Ramos (cell line): ENCODE results near the gene PLEKHA4.

Experiments used
- in situ Hi-C: fragments of 300-500 bp; cut with MboI; formaldehyde crosslinking; loops from one replicate; pipeline ENCODE4 v1.14.3; 2022; ENCODE audit warnings: low sequenced_read_pairs; ENCODE audit not compliant: unreplicated experiment

PLEKHA4 gene

DNA sequence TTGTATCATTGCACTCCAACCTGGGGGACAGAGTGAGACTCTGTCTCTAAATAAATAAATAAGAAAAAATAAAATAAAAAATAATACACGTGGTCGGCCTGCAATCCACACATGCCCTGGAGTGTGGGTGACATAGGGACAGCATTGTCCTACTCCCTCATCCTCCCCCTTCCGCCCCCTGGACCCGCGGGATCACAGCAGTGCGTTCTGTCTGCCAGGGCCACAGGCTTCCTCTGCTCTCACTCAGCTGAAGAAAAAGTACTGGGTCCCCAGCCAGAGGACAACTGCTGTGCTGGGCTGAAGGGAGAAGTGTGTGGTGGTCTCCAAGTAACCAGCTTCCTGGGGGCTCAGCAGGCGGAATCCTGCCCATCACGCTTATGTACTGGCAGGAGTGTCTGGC lies 63.9 kb downstream of the PLEKHA4 start:
- in situ Hi-C loops, result no loop called here

DNA sequence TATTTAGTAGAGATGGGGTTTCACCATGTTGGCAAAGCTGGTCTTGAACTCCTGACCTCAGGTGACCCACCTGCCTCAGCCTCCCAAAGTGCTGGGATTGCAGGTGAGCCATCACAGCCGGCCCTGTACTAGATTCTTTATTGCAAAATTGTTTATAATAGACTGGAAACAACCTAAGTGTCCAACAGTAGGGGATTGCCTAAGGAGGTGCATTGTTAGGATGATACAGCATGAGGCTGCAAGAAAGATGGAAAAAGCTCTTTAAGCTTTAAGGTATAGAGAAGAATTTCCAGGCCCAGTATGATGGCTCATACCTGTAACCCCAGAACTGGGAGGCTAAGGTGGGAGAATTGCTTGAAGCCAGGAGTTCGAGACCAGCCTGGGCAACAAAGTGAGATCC lies 65.8 kb downstream of the PLEKHA4 start:
- in situ Hi-C loops, result no loop called here

DNA sequence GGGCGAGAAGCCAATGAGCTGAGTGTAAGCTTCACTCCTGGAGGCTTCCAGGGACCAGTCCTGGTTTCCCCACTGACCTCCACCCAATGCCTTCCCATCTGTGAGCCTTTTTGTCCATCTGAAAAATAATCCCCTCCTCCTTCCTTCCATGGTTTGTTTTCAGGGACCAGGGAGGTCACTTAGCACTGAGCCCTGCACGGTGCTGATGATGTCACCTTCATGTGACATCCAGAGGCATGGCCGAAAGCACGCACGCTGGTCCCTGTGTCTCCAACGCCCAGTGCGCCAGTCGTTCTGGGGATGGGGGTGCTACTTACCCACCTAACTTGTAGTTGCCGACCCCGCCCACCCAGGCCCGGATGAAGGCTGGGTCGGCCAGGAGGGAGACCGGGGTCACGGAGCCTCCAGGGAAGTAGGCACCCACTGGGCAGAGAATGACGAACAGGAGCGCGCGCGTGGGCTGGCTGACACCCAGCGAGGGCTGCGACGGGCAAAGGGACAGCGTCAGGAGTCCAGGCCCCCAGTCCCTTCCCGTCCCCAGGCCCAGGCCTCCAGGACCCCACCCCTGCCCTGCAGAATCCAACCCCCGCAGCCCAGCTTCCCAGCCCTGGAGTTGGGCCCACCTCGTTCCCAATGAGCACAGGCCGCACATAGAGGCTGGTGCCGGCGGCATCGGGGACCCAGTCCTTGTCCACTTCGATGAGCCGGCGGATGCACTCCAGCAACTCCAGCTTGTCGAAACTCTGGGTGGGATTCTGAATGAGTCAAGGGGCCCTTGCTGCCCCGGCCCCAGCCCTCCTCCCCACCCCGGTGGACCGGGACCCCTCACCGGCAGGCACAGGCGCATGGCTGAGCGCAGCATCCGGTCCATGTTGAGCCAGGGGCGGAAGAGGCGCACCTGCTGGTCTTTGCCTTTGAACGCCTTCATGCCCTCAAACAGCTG lies 68.8 kb downstream of the PLEKHA4 start:
- in situ Hi-C loops, result no loop called here

DNA sequence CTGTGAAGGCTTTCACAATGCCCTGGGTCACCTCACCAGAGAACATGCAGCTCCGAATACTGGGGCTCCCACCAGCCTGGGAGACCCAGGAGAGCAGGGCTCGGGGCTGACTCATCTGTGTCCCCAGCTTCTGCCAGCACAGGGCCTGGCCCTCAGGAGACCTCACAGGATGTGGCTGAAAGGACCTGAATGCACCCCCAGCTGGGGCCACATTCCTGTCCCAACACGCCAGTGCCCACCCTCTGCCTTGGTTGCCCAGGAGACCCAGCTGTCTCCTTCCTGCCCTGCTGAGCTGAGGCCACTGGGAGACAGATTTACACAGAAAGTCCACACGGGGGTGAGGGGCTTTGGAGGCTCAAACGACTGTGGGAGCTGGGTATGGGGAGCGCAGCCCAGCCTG lies 69.5 kb downstream of the PLEKHA4 start:
- in situ Hi-C loops, result no loop called here

DNA sequence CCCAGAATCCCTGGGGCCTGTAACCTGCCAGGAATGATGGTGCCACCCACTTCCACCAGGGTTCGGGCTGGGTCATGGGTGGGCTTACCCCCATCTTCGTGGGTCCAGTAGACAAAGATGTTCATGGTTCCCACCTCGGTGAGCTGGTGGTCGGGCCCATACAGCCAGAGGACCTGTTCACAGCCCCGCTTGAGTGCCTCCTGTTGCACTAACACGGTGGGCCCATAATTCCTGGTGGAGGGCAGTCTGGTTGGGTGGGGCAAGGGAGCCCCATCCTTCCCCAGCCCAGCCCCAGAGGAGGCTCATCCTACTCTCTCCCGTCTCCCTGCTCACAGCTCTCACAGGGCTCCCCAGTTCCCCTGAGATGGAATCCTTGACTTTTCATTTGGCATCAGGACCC lies 71.3 kb downstream of the PLEKHA4 start:
- in situ Hi-C loops, result no loop called here

DNA sequence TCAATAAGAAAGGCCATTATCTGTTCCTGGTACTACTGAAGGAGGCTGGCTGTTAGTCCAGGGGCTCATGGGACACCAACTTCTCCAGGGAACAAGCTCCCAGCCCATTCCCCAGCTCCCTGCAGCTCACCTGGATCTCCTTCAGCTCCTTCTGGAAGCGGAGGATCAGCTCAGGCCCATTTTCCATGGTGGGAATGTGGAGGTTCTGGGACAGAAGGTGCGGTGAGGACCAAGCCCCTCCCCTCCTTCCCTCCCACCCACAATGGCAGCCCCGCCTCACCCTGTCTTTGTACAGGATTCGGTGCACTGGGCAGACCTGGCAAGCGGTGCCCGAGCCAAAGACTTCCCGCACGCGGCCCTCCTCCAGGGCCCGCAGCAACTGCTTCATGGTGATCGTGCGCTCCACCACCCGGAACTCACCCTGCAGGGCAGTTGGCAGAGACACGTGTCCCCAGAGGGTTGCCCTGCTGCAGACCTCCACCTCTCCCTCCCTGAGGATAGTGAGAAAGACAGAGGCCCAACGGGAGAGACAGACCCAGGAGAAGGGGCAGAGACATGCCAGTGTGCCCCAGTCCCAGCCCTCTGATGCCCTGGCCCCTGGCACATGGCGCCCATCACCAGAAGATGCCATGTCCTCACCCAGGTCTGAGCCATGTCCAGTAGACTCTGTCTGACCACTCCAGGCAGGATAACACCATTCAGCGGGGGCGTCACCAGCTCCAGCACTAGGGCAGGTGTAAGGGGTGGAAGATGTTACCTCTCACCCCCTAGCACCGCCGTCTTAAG lies 71.9 kb downstream of the PLEKHA4 start:
- in situ Hi-C loops, result no loop called here

DNA sequence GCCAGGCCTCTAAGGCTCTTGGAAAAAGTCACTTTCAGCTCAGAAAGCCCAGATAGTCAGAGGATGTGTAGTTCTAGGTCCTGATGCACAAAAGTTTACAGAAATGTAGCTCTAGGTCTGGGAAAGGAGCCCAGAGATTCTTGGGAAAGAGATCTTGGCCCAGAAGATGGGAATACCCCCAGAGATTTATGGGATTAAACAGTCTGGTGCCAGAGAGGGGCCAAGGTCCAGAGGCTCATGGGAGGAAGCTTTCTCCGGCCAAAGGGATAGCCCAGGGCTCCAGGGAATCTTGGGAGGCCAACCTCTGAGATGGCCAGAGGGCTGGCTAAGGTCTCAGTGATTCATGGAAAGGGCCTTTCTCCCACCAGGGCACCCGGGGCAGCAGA lies 72.7 kb downstream of the PLEKHA4 start:
- in situ Hi-C loops, result no loop called here

GRCh38 chr19:48795055-48795684 lies 73.2 kb downstream of the PLEKHA4 start:
- in situ Hi-C loops, result no loop called here

DNA sequence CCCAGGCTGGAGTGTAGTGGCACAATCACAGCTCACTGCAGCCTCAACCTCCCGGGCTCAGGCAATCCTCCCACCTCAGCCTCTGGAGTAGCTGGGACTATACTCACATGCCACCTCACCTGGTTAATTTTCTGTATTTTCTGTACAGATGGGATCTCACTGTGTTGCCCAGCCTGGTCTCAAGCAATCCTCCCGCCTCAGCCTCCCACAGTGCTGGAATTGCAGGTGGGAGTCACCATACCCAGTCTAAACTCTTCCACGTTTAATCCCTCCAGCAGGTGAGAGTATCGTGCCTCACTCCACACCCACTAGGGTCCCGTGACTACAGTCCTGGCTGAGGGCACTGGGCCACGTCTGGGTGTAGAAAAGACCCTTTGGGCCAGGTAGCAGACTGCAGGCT lies 74.1 kb downstream of the PLEKHA4 start:
- in situ Hi-C loops, result loop anchor here (5.0 kb wide), 2 partner anchors 43 to 178 kb away; partner anchors contain the start of gene HSD17B14

- in situ Hi-C loops, result loop anchor here (5.0 kb wide), 2 partner anchors 44 to 179 kb away; partner anchors contain the start of gene HSD17B14
Measured at GRCh38 chr19:48793271-48793670, 75.1 kb downstream of the PLEKHA4 start.

DNA sequence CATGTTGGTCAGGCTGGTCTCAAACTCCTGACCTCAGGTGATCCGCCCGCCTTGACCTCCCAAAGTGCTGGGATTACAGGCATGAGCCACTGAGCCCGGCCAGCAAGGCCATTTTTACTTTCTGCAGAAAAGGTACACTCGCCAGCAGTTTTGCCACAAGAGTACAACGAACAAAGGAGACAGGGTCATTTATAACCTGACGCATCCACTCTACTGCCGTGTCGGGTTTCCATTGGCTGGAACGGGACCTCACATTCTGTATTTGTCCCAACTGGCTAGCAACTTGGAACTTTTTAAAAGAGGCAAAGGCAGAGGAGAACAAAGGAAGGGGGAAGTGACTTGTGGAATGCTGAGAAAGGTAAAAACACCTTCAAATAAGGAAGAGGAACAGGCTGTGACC lies 81.1 kb downstream of the PLEKHA4 start:
- in situ Hi-C loops, result loop anchor here (10.0 kb wide), 1 partner anchor 417 kb away; no protein-coding TSS in a partner anchor
